NOMO-1 (cell line): ENCODE results near the gene COL16A1.

ENCODE experiments used
- DNase-seq, 2 experiments: peaks; one replicate each; lab custom pipeline; 2025; ENCODE audit not compliant: unreplicated experiment in 2 of 2; lab: John Stamatoyannopoulos, UW

The COL16A1 gene

GRCh38 chr1:31650161-31651088 is 53.4 kb downstream of the COL16A1 start:
- no peak for DNase-seq

GRCh38 chr1:31648641-31649357 is 55.0 kb downstream of the COL16A1 start:
- no peak for DNase-seq

GRCh38 chr1:31648190-31648589 is 55.6 kb downstream of the COL16A1 start:
- DNase-seq = no peak

GRCh38 chr1:31647106-31647505 is 56.7 kb downstream of the COL16A1 start:
- DNase-seq = no peak

- no peak for DNase-seq
Observed at GRCh38 chr1:31646259-31646960, 57.4 kb downstream of the COL16A1 start.

GRCh38 chr1:31645274-31645568 is 58.6 kb downstream of the COL16A1 start:
- DNase-seq = no peak

GRCh38 chr1:31644560-31645273 is 59.1 kb downstream of the COL16A1 start, which contains the start of gene PEF1:
Gene PEF1 (minus strand): TSS chr1:31644876. CDS start chr1:31644864, 12 bp downstream.
- DNase-seq = peak; percentile 97 to 99

GRCh38 chr1:31643976-31644559 is 59.7 kb downstream of the COL16A1 start:
- DNase-seq = no peak

GRCh38 chr1:31642897-31643296 is 60.9 kb downstream of the COL16A1 start:
- DNase-seq = no peak

- no peak for DNase-seq
Observed at GRCh38 chr1:31642366-31642765, 61.5 kb downstream of the COL16A1 start.

GRCh38 chr1:31640964-31641363 is 62.9 kb downstream of the COL16A1 start:
- DNase-seq = no peak

GRCh38 chr1:31640179-31640578 is 63.6 kb downstream of the COL16A1 start:
- no peak for DNase-seq

- DNase-seq = peak; percentile 58 to 77
Observed at GRCh38 chr1:31639543-31639942, 64.3 kb downstream of the COL16A1 start.

GRCh38 chr1:31637915-31638673 is 65.7 kb downstream of the COL16A1 start:
- DNase-seq = no peak

GRCh38 chr1:31633117-31633516 is 70.7 kb downstream of the COL16A1 start:
- peak in 1 of 2 experiments; percentile 25 for DNase-seq

GRCh38 chr1:31632649-31633048 is 71.2 kb downstream of the COL16A1 start:
- DNase-seq = no peak

- no peak for DNase-seq
Observed at GRCh38 chr1:31628931-31629556, 74.8 kb downstream of the COL16A1 start.

- no peak for DNase-seq
Observed at GRCh38 chr1:31627930-31628559, 75.8 kb downstream of the COL16A1 start.
